Gastroesophageal sphincter (tissue), 3 donors: ENCODE data around the gene AASDH.

Source experiments
- EP300 ChIP-seq: sonication (generic); formaldehyde crosslinking; IDR thresholded peaks from one replicate; pipeline ENCODE4 v1.6.1; 2017; ENCODE audit warnings: antibody characterized with exemption, mild to moderate bottlenecking
- POLR2A ChIP-seq, 2 donors: fragments of 450-650 bp; IDR thresholded peaks; one replicate each; pipeline ENCODE4 v1.6.1; 2017; ENCODE audit warnings: antibody characterized with exemption in 2 of 2, mild to moderate bottlenecking in 2 of 2, moderate library complexity in 1 of 2
- POLR2AphosphoS5 ChIP-seq: sonication (generic); formaldehyde crosslinking; IDR thresholded peaks from one replicate; pipeline ENCODE4 v1.6.1; 2017; ENCODE audit warnings: antibody characterized with exemption
- TF ChIP-seq, protein P1 (sequence below), 4 experiments: fragments of 200-600 bp in 2 of 4; fragments of 450-650 bp in 2 of 4; sonication (generic) in 1 of 4; IDR thresholded peaks; one replicate each; pipeline ENCODE4 v1.5.1; 2017 to 2019; ENCODE audit warnings: antibody characterized with exemption in 4 of 4, mild to moderate bottlenecking in 2 of 4, moderate library complexity in 2 of 4

GRCh38 chr4:56406151-56406550, 18.9 kb upstream of the AASDH start:
- TF ChIP-seq, protein P1, sequence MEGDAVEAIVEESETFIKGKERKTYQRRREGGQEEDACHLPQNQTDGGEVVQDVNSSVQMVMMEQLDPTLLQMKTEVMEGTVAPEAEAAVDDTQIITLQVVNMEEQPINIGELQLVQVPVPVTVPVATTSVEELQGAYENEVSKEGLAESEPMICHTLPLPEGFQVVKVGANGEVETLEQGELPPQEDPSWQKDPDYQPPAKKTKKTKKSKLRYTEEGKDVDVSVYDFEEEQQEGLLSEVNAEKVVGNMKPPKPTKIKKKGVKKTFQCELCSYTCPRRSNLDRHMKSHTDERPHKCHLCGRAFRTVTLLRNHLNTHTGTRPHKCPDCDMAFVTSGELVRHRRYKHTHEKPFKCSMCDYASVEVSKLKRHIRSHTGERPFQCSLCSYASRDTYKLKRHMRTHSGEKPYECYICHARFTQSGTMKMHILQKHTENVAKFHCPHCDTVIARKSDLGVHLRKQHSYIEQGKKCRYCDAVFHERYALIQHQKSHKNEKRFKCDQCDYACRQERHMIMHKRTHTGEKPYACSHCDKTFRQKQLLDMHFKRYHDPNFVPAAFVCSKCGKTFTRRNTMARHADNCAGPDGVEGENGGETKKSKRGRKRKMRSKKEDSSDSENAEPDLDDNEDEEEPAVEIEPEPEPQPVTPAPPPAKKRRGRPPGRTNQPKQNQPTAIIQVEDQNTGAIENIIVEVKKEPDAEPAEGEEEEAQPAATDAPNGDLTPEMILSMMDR (IDR thresholded peaks at IDR 0.05): no peak
- no peak for TF ChIP-seq POLR2AphosphoS5
- TF ChIP-seq POLR2A (IDR thresholded peaks at IDR 0.05): no peak
- TF ChIP-seq EP300: no peak
